ENCODE data around the gene ABCG1.
A peak's percentile ranks its signal among the peaks of the same experiment; 100 is the strongest.

Gene ABCG1

DNA sequence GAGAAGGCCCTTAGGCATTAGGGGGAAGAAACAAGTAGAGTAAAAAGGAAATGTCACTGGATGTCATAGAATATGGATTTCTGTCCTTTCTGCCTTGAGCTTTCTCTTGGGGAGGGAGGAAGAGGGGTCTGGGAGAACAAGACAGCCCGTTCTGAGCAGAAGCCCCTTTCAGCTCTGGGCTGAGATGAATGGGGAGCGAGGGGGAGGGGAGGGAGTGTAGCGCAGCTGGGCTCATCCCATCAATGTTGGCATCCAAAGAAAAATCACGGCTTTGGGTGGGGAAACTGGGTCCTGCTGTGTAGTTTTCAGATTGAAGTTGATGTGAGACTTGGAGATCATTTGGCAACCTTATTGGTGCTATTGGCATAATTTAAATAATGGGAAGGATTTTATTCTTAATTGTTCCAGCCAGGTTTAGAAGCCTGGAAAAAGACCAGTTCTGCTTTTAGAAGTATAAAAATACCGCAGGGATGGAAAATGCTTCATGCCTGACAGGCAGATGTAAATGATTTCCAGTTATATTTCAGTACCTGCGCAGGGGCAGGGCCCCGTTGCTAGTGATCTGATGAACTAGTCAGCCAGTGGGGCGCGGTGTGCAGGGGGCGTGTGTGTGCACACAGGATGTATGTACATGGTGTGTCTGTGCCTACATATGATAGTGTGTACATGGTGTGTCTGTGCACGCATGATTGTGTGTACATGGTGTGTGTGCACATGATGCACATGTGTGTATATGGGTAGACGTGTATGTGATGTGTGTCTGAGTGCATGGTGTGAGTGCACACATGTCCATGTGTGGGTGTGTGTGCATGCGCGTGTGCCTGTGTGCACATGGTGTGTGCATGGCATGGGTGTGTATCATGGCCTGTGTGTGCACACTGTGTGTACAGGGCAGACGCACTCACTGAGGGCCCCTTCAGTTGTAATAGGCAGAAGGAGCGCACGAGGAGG lies 36.0 kb downstream of the ABCG1 start:
- no peak overlapping the region for H3K9ac ChIP-seq (ENCODE audit: low read length in 2 of 2)
- H3K36me3 ChIP-seq (ENCODE audit: control insufficient read depth in 2 of 2, insufficient read depth in 2 of 2, low read length in 2 of 2): no peaks in the 10 kb centered on the region
- H3K4me3 ChIP-seq (ENCODE audit: low read length in 2 of 2): no peak overlapping the region
- H3K27ac ChIP-seq (ENCODE audit: low read length): no peak overlapping the region
- no peaks in the 10 kb centered on the region for H3K9me3 ChIP-seq (ENCODE audit: control insufficient read depth in 2 of 2, low read length in 2 of 2)
- H3K27me3 ChIP-seq (ENCODE audit: control insufficient read depth in 1 of 2, insufficient read depth in 2 of 2, low read length in 2 of 2): no peaks in the 10 kb centered on the region
- peaks cover 9% of the 10 kb centered on the region for H3K4me1 ChIP-seq (ENCODE audit: control insufficient read depth, insufficient read depth, low read length)

DNA sequence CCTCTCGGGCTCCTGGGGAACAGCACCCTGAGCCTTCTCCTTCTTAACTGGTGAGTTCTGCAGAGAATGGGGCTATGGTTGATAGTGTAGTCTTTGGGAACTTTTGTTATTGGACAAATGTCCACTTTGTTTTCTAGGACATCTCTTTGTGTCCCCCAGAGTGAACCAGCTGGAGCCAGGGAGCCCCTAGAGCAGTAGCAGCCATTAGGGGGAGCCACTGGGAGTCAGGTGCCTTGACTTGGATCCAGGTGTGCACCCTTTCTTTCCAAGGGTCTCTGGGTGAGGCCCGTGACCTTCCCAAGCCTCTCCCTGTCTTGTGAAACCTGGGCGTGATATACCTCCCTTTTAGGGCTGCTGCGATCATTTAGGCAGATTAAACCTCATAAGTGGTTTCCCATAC lies 36.9 kb downstream of the ABCG1 start:
- no peaks in the 10 kb centered on the region for H3K27me3 ChIP-seq (ENCODE audit: control insufficient read depth in 1 of 2, insufficient read depth in 2 of 2, low read length in 2 of 2)

DNA sequence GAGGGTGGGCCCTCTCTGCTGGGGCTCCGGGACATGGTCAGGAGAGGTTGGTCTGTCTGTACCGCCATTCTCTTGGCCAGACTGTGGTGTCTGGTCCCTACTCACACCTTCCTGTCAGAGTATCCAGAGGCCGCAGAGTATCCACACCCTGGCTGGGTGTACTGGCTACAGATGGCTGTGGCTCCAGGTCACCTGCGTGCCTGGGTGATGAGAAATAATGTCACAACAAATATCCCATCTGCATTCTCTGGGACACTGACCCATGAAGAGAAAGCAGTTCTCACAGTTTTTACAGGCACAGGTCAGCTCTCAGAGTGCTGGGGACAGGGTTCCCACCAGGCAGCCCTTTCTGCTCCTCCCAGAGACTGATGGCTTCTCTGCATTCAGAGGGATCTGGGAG lies 37.4 kb downstream of the ABCG1 start:
- peaks cover 11% of the 10 kb centered on the region for H3K4me1 ChIP-seq (ENCODE audit: control insufficient read depth, insufficient read depth, low read length)
- H3K4me3 ChIP-seq (ENCODE audit: low read length in 2 of 2): no peak overlapping the region
- H3K27ac ChIP-seq (ENCODE audit: low read length): no peak overlapping the region
- no peaks in the 10 kb centered on the region for H3K27me3 ChIP-seq (ENCODE audit: control insufficient read depth in 1 of 2, insufficient read depth in 2 of 2, low read length in 2 of 2)
- H3K9ac ChIP-seq (ENCODE audit: low read length in 2 of 2): no peak overlapping the region
- H3K36me3 ChIP-seq (ENCODE audit: control insufficient read depth in 2 of 2, insufficient read depth in 2 of 2, low read length in 2 of 2): no peaks in the 10 kb centered on the region
- no peaks in the 10 kb centered on the region for H3K9me3 ChIP-seq (ENCODE audit: control insufficient read depth in 2 of 2, low read length in 2 of 2)

More for the DNA sequence above, 36.9 kb downstream of the ABCG1 start:
- Histone ChIP-seq H3K9ac (ENCODE audit: low read length in 2 of 2) (no peak overlapping the region), H3K4me3 (ENCODE audit: low read length in 2 of 2) (no peak overlapping the region), H3K9me3 (ENCODE audit: control insufficient read depth in 2 of 2, low read length in 2 of 2) (no peaks in the 10 kb centered on the region), H3K27ac (ENCODE audit: low read length) (no peak overlapping the region), H3K4me1 (ENCODE audit: control insufficient read depth, insufficient read depth, low read length) (peaks cover 9% of the 10 kb centered on the region), H3K36me3 (ENCODE audit: control insufficient read depth in 2 of 2, insufficient read depth in 2 of 2, low read length in 2 of 2) (no peaks in the 10 kb centered on the region)

DNA sequence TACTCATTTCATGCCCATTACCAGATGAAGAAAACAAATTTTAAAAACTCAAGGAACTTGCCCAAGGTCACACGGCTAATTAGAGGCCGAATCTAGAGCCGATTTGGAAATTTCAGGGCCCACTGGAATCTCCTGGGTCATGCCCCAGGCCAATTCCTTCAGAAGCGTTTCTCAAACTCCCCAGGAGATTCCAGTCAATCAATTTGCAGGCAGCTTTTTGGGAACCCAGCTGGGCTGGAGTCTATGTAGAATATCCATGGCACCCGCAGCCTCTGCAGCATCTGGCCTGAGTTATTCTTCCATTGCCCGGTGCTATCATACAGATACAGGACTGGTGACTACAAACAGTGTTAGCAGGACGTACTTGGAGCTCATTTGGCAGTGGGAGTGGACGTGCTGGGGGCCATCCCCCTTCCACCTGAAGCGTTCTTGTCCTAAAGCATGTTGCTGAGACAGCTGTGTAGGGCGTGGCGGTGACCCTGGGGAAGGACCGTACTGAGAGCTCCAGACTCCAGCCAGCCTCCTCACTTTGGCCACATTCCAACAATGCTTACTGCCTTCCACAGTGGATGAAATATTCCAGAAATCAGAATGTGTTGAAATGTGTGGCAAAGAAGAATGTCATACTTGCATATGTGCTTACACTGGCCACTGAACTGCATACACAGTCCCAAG lies 38.3 kb downstream of the ABCG1 start:
- Histone ChIP-seq H3K27me3 (ENCODE audit: control insufficient read depth in 1 of 2, insufficient read depth in 2 of 2, low read length in 2 of 2) (no peaks in the 10 kb centered on the region), H3K9ac (ENCODE audit: low read length in 2 of 2) (no peak overlapping the region), H3K36me3 (ENCODE audit: control insufficient read depth in 2 of 2, insufficient read depth in 2 of 2, low read length in 2 of 2) (no peaks in the 10 kb centered on the region), H3K4me1 (ENCODE audit: control insufficient read depth, insufficient read depth, low read length) (peaks cover 20% of the 10 kb centered on the region), H3K4me3 (ENCODE audit: low read length in 2 of 2) (no peak overlapping the region), H3K9me3 (ENCODE audit: control insufficient read depth in 2 of 2, low read length in 2 of 2) (no peaks in the 10 kb centered on the region), H3K27ac (ENCODE audit: low read length) (no peak overlapping the region)

DNA sequence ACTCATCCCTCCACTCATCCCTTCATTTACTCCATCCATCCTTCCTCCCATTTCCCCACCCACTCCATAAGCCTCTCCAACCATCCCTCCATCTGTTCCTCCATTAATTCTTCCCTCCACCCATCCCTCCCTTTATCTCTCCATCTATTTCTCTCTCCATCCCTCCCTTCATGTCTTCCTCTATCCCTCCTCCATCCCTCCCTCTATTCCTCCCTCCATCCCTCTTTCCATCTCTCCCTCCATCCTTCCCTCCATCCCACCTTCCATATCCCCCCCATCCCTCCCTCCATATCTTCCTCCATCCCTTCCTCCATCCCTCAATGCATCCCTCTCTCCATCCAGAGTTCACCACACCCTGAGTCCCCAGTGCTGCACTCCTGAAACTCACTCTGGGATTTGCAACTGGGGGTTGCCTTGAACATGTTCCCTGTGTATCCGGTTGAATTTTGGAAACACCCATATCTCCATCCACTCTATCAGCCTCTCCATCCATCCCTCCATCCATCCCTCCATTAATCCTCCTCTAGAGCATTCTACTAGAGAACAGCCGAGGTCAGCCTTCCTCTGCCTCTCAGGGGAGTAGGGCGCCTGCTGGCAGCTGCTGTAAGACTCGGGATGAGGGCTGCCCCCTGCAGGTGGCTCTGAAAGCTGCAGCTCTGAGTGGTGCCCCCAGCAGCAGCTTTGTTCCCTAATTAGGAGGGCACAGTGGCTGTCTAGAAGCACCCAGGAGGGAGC lies 39.4 kb downstream of the ABCG1 start:
- no peaks in the 10 kb centered on the region for H3K9me3 ChIP-seq (ENCODE audit: control insufficient read depth in 2 of 2, low read length in 2 of 2)
- no peaks in the 10 kb centered on the region for H3K27me3 ChIP-seq (ENCODE audit: control insufficient read depth in 1 of 2, insufficient read depth in 2 of 2, low read length in 2 of 2)
- H3K4me3 ChIP-seq (ENCODE audit: low read length in 2 of 2): no peak overlapping the region
- H3K4me1 ChIP-seq (ENCODE audit: control insufficient read depth, insufficient read depth, low read length): peaks cover 31% of the 10 kb centered on the region
- no peaks in the 10 kb centered on the region for H3K36me3 ChIP-seq (ENCODE audit: control insufficient read depth in 2 of 2, insufficient read depth in 2 of 2, low read length in 2 of 2)
- no peak overlapping the region for H3K27ac ChIP-seq (ENCODE audit: low read length)
- no peak overlapping the region for H3K9ac ChIP-seq (ENCODE audit: low read length in 2 of 2)

DNA sequence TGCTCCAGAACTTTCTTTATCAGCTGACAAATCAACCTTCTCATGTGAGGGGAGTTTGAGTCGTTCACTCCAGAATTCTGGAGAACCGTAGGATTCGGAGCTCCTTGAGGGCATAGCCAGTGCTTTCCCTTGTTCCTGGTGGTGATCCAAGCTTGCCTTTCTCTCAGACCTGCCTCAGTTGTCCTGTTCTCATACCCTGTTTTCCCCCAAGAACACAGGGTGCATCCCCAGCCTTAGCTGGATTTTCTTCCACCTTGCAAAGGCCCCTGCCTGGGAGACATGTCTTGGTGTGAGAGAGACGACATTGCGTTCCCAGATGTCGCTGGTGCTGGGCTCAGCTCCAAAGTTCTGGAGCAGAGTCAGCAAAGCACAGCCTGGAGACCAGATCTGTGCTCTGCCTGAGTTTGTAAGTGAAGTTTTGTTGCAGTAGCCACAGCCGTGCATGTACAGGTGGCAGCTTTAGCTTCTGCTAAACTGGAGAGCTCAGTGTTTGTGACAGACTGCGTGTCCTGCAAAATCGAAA lies 40.0 kb downstream of the ABCG1 start:
- H3K36me3 ChIP-seq (ENCODE audit: control insufficient read depth in 2 of 2, insufficient read depth in 2 of 2, low read length in 2 of 2): no peaks in the 10 kb centered on the region
- no peak overlapping the region for H3K27ac ChIP-seq (ENCODE audit: low read length)
- no peak overlapping the region for H3K9ac ChIP-seq (ENCODE audit: low read length in 2 of 2)
- H3K27me3 ChIP-seq (ENCODE audit: control insufficient read depth in 1 of 2, insufficient read depth in 2 of 2, low read length in 2 of 2): no peaks in the 10 kb centered on the region
- no peaks in the 10 kb centered on the region for H3K9me3 ChIP-seq (ENCODE audit: control insufficient read depth in 2 of 2, low read length in 2 of 2)
- H3K4me1 ChIP-seq (ENCODE audit: control insufficient read depth, insufficient read depth, low read length): peaks cover 37% of the 10 kb centered on the region
- H3K4me3 ChIP-seq (ENCODE audit: low read length in 2 of 2): no peak overlapping the region

DNA sequence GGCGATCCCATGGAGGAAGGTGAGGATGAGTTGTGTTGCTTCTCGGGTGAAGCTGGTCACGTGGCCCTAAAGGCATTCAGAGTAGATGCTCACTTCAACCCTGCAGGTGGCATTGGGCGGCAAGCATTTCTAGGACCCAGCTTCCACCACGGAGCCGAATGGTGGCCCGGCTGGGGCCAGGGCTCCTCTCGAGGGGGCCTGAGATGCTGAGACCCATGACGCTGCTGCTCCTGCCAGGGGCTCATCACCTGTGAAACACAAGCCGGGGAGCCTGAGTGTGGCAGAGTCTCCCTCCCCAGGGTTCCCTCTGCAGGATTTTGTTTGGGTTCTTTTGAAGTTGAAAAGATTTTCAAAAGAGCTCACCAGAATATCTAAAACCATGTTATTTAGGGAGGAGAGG lies 41.2 kb downstream of the ABCG1 start:
- H3K27ac ChIP-seq (ENCODE audit: low read length): no peak overlapping the region
- peaks cover 37% of the 10 kb centered on the region for H3K4me1 ChIP-seq (ENCODE audit: control insufficient read depth, insufficient read depth, low read length)
- H3K9ac ChIP-seq (ENCODE audit: low read length in 2 of 2): no peak overlapping the region
- no peaks in the 10 kb centered on the region for H3K27me3 ChIP-seq (ENCODE audit: control insufficient read depth in 1 of 2, insufficient read depth in 2 of 2, low read length in 2 of 2)
- H3K36me3 ChIP-seq (ENCODE audit: control insufficient read depth in 2 of 2, insufficient read depth in 2 of 2, low read length in 2 of 2): no peaks in the 10 kb centered on the region
- no peak overlapping the region for H3K4me3 ChIP-seq (ENCODE audit: low read length in 2 of 2)
- H3K9me3 ChIP-seq (ENCODE audit: control insufficient read depth in 2 of 2, low read length in 2 of 2): no peaks in the 10 kb centered on the region

DNA sequence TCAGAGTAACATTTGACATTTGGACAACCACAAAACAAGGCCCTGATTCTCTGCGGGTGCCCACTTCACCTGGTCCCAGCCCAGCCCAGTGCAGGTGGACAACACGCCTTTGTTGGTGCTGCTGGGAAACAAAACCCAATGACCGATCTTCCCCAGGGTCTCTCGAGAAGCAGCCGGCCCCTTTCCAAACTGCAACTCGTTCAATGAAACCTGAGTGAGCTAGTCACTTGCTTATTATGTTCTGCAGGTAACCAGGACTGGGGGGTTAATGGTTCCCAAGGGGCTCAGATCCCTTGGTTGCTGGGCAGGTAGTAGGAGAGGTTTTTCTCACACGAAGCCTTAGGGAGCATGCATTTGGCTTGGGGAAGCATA lies 42.9 kb downstream of the ABCG1 start:
- peaks cover 37% of the 10 kb centered on the region for H3K4me1 ChIP-seq (ENCODE audit: control insufficient read depth, insufficient read depth, low read length)
- no peaks in the 10 kb centered on the region for H3K27me3 ChIP-seq (ENCODE audit: control insufficient read depth in 1 of 2, insufficient read depth in 2 of 2, low read length in 2 of 2)
- peak overlapping the region in 1 of 2 donors; percentile 47 for H3K4me3 ChIP-seq (ENCODE audit: low read length in 2 of 2)
- H3K27ac ChIP-seq (ENCODE audit: low read length): no peak overlapping the region
- no peak overlapping the region for H3K9ac ChIP-seq (ENCODE audit: low read length in 2 of 2)
- no peaks in the 10 kb centered on the region for H3K9me3 ChIP-seq (ENCODE audit: control insufficient read depth in 2 of 2, low read length in 2 of 2)
- H3K36me3 ChIP-seq (ENCODE audit: control insufficient read depth in 2 of 2, insufficient read depth in 2 of 2, low read length in 2 of 2): no peaks in the 10 kb centered on the region

DNA sequence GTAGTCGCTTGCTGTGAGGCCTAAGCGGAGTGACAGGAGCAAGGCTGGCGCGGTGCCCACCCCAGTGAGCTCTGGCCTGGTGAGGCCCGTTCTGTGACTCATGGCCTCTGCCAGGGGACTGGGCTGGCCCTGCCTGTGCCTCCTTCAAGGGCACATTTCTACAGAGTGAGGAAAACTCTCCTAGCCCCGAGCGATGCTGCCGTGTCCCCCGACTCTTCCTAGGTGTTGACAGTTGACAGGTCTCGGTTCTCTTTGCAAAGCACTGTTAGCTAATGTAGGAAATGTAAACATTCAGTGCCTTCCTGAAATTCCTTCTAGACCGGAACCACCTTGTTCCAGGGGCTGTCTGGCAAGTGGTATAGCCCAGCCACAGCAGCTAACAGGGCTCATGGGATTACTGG lies 43.9 kb downstream of the ABCG1 start:
- Histone ChIP-seq H3K27ac (ENCODE audit: low read length) (peak overlapping the region; percentile 46), H3K27me3 (ENCODE audit: control insufficient read depth in 1 of 2, insufficient read depth in 2 of 2, low read length in 2 of 2) (no peaks in the 10 kb centered on the region), H3K4me3 (ENCODE audit: low read length in 2 of 2) (no peak overlapping the region), H3K36me3 (ENCODE audit: control insufficient read depth in 2 of 2, insufficient read depth in 2 of 2, low read length in 2 of 2) (no peaks in the 10 kb centered on the region), H3K4me1 (ENCODE audit: control insufficient read depth, insufficient read depth, low read length) (peaks cover 34% of the 10 kb centered on the region), H3K9ac (ENCODE audit: low read length in 2 of 2) (no peak overlapping the region), H3K9me3 (ENCODE audit: control insufficient read depth in 2 of 2, low read length in 2 of 2) (no peaks in the 10 kb centered on the region)

DNA sequence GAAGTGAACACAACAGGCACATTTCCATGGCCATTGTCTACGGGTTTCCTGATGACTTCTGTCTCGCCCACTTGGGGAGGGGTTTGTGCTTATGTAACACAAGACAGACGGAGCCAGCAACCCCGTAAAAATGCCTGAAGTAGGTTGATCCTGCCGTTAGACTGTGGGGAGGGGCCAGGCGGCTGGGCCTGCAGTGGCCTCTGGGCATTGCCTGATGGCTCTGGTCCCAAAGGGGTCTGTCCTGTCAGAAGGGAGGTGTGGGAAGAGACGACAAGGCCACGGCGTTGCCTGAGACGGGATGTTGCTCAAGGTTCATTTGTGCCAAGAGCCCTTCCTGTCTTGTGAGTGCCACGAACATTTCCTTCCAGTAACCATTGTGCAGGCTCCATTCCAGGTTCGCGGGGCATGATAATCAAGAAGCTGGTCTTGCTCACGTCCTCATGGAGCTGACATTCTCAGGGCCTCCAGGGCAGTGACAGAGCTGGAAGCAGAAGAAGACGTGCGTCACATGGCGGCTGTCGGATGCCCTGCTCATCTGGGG lies 44.7 kb downstream of the ABCG1 start:
- H3K27ac ChIP-seq (ENCODE audit: low read length): no peak overlapping the region
- H3K9me3 ChIP-seq (ENCODE audit: control insufficient read depth in 2 of 2, low read length in 2 of 2): no peaks in the 10 kb centered on the region
- H3K4me3 ChIP-seq (ENCODE audit: low read length in 2 of 2): no peak overlapping the region
- H3K4me1 ChIP-seq (ENCODE audit: control insufficient read depth, insufficient read depth, low read length): peaks cover 34% of the 10 kb centered on the region
- H3K36me3 ChIP-seq (ENCODE audit: control insufficient read depth in 2 of 2, insufficient read depth in 2 of 2, low read length in 2 of 2): no peaks in the 10 kb centered on the region
- H3K27me3 ChIP-seq (ENCODE audit: control insufficient read depth in 1 of 2, insufficient read depth in 2 of 2, low read length in 2 of 2): no peaks in the 10 kb centered on the region
- H3K9ac ChIP-seq (ENCODE audit: low read length in 2 of 2): no peak overlapping the region
